ENCODE measurements around the gene SEPTIN7.
A peak's percentile ranks its signal among the peaks of the same experiment; 100 is the strongest.

DNA sequence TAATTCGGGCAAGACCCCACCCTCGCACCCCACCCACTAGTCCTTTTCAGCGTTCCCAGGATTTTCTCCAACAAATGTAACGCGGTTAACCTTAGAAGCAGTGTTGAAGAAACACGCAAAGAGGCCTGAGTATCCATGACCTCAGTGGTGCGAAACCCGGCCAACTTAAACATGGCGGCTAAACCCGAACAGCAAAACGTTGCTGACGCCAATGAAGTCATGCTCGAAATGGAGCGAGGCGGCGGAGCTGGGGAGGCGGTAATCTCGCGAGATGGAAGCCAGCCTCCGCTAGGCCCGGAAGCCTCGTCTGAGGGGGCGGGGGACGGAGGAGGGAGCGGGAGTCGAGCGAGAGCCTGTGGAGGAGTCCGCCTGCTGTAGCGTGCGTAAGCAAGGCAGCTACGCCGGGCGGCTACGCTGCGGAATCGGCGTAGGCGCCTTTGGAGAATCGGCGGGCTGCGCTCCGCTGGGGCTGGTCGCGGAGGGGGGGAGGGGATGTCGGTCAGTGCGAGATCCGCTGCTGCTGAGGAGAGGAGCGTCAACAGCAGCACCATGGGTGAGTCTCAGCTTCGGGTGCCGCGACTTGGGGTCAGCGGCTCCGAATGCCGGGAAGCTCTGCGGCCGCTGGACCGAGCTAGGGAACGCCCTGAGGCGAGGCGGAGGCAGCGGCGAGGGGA, at the start of gene SEPTIN7:
- TF ChIP-seq POLR2A (IDR thresholded peaks at IDR 0.05; ENCODE audit: low read length), result peak; percentile 89
- TF ChIP-seq GATA1 (IDR thresholded peaks at IDR 0.05; ENCODE audit: low read depth, low read length), result no peak
